ENCODE data around the gene SP2.

The SP2 gene

GRCh38 chr17:47907932-47908562 lies 12.0 kb downstream of the SP2 start:
- no peak for TF ChIP-seq CTCF (IDR thresholded peaks at IDR 0.05; ENCODE audit: low read depth, low read length, missing control alignments)
- no peak overlapping the region for H3K4me3 ChIP-seq (ENCODE audit: low read depth, low read length)
- in situ Hi-C loops (cut with HindIII; ENCODE audit: low pct_ligation_motif_present, low sequenced_read_pairs): no loop called here
- no peak overlapping the region for H3K27ac ChIP-seq
- no peak for DNase-seq
- H3K36me3 ChIP-seq (replicated peaks): no peaks in the 10 kb centered on the region
- H3K27me3 ChIP-seq (replicated peaks): no peaks in the 10 kb centered on the region

GRCh38 chr17:47913050-47913449 lies 17.0 kb downstream of the SP2 start:
- in situ Hi-C loops (cut with HindIII; ENCODE audit: low pct_ligation_motif_present, low sequenced_read_pairs): no loop called here
- TF ChIP-seq CTCF (IDR thresholded peaks at IDR 0.05; ENCODE audit: low read depth, low read length, missing control alignments): no peak

GRCh38 chr17:47914306-47914948 lies 18.4 kb downstream of the SP2 start:
- Histone ChIP-seq H3K36me3 (replicated peaks) (no peaks in the 10 kb centered on the region), H3K27ac (no peak overlapping the region), H3K4me3 (ENCODE audit: low read depth, low read length) (no peak overlapping the region), H3K27me3 (replicated peaks) (no peaks in the 10 kb centered on the region)
- no peak for DNase-seq
- in situ Hi-C loops (cut with HindIII; ENCODE audit: low pct_ligation_motif_present, low sequenced_read_pairs): no loop called here
- TF ChIP-seq CTCF (IDR thresholded peaks at IDR 0.05; ENCODE audit: low read depth, low read length, missing control alignments): no peak

More at GRCh38 chr17:47913050-47913449, 17.0 kb downstream of the SP2 start:
- Histone ChIP-seq H3K36me3 (replicated peaks) (no peaks in the 10 kb centered on the region), H3K27ac (no peak overlapping the region), H3K27me3 (replicated peaks) (no peaks in the 10 kb centered on the region), H3K4me3 (ENCODE audit: low read depth, low read length) (no peak overlapping the region)
- DNase-seq: no peak

- H3K27ac ChIP-seq: no peak overlapping the region
These were observed 19.9 kb downstream of the SP2 start for GRCh38 chr17:47915776-47916398.

GRCh38 chr17:47916489-47917208 lies 20.6 kb downstream of the SP2 start:
- H3K27me3 ChIP-seq (replicated peaks): no peaks in the 10 kb centered on the region
- H3K4me3 ChIP-seq (ENCODE audit: low read depth, low read length): no peak overlapping the region
- no peaks in the 10 kb centered on the region for H3K36me3 ChIP-seq (replicated peaks)
- no peak for DNase-seq
- TF ChIP-seq CTCF (IDR thresholded peaks at IDR 0.05; ENCODE audit: low read depth, low read length, missing control alignments): no peak
- in situ Hi-C loops (cut with HindIII; ENCODE audit: low pct_ligation_motif_present, low sequenced_read_pairs): no loop called here
- H3K27ac ChIP-seq: no peak overlapping the region

More at GRCh38 chr17:47915776-47916398, 19.9 kb downstream of the SP2 start:
- H3K27me3 ChIP-seq (replicated peaks): no peaks in the 10 kb centered on the region
- H3K4me3 ChIP-seq (ENCODE audit: low read depth, low read length): no peak overlapping the region
- no peak for TF ChIP-seq CTCF (IDR thresholded peaks at IDR 0.05; ENCODE audit: low read depth, low read length, missing control alignments)
- DNase-seq: no peak
- H3K36me3 ChIP-seq (replicated peaks): no peaks in the 10 kb centered on the region
- in situ Hi-C loops (cut with HindIII; ENCODE audit: low pct_ligation_motif_present, low sequenced_read_pairs): no loop called here

All from brain microvascular endothelial cell (primary cell).